HG02885 (cell line): ENCODE measurements around the gene PPP2R3A.

Experiments
- ATAC-seq: cut with Tn5 transposase; IDR thresholded peaks from one replicate; pipeline ENCODE4 v1.9.1; 2021; ENCODE audit warnings: mild to moderate bottlenecking; ENCODE audit not compliant: unreplicated experiment, poor library complexity

Gene PPP2R3A

DNA sequence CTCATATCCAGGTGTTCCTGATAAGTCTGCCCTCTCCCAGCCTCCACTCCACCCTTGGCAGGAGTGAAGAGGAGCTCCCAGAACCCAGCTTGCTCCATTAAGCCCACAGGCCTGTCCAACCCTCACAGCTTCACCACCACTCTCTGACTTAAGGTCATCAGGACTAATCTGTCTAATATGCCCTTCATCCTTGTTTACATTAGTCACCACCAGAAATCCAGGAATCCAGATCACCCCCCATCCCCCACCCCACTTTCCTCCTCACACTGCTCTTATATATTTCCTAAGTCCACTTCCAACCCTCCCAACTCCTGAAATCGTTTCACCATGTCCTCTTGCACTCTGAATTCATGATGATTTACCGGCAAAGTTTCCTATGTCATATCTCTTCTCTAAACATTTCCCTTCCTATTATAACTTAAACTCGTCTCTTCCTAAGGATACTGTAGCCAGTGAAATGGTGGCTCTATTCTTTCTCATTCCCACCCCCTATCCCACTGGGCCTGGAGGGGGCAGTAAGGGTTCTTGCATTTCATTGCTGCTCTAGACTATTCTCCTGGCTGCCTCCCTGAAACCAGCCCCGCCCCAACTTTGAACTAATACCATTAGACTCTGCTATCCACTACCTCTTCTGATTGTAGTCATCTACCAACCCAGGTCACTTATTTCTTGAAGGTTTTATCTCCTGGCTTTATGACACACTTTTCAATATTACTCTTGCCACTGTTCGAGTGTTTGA, 43.4 kb downstream of the PPP2R3A start:
- ATAC-seq: no peak

DNA sequence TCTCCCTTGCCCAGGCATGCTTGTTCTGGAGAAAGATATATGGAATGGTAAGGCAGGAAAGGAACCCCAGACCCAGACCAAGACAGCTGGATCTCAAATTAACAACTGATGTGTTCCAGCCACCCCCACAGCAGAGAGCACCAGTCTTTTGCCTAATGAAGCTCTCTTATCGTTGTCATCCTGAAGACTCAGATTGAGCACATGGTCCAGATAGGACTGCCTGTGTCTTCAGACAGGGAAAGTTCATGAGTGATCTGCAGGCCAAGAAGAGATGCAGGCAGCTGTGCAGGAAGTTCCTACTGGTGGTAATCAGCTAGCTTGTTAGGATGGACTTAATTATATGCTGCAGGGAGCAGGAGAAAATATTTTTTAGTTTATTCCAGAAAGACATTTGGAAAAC, 53.3 kb downstream of the PPP2R3A start:
- ATAC-seq: no peak

DNA sequence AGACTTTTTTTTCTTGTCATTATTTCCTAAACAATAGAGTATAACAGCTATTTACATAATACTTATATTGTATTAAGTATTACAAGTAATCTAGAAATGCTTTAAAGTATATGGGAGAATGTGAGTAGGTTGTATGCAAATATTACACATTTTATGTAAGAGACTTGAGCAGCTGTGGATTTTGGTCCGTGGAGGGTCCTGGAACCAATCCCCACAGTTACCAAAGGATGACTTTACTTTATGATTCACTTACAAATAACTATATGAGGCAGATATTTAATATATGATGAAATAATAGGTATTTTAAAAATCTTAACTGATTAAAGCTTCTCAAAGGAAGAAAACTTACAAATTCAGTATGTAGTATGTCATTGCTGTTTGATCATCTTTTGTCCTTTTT, 56.3 kb downstream of the PPP2R3A start:
- ATAC-seq: no peak

DNA sequence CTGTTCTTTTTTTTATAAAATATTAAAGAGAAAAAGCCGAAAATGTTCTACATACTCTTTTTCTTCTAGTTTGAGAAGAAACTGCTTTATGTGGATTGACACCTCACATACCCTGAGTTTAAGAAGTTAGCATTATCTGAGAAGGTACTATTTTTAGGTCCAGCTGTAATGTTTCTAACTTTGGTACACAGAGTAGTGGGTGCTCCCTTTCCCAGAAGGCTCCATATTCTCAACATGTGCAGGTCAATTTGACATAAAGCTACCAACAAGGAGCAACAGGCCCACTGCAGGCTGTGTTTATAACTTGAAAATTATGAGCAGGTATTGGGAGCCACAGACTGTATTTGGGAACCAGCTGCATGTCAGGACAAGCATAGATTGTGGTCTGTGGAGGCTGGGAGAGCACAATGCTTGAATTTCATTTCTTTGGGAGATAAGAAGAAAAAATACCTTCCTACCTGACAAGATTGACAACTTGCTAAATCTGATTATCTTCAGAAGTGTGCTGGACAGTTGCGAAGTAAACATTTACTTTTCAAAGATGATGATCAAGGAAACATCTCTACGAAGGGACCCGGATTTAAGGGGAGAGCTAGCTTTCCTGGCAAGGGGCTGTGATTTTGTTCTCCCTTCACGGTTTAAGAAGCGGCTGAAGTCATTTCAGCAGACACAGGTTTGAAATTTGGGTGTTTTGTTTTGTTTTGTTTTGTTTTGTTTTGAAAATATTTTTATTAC, 57.2 kb downstream of the PPP2R3A start:
- ATAC-seq: no peak

DNA sequence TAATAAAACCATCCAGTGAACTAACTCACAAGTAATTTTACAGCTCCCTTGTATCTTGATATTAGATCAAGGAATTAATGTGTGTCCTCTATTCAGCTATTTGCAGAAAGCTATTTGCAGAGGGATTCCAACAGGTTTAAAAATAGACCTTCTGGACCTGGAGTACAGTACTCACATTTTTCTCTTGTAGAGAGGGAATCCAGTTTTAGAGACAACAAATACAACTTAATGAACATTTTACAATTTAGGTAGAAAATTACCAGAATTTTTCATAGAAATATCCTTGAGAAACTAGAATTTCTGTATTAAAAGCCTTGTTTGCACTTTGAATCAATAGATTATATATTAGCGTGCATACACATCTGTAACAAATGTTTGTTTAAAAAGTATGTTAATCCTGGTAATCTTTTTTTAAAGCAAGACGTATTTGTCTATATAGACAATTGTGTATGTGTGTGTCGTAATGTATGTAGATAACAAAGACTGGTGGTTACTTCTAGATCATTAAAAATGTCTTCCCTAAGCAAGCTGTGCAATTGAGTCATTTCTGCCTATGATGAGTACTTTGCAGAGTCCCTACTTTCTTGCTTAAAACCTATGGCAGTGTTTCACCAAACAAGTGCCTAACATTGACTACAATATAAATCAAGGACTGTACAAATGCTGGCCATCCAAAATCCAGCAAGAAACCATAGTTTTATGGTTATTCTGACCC, 57.9 kb downstream of the PPP2R3A start:
- no peak for ATAC-seq

DNA sequence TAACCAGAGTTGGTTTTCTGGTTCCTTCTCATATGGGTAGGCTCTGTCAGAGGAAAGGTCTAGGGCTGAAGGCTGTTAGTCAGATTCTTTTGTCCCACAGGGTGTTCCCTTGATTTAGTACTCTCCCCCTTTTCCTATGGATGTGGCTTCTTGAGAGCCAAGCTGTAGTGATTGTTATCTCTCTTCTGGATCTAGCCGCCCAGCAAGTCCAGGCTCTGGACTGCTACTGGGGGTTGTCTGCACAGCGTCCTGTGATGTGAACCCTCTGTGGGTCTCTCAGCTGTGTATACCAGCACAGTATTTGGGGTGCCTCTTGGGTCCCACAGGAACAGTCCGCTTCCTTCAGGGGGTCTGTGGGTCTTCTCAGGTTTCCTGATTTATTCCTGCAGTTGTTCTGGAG, 70.8 kb downstream of the PPP2R3A start:
- ATAC-seq: no peak

DNA sequence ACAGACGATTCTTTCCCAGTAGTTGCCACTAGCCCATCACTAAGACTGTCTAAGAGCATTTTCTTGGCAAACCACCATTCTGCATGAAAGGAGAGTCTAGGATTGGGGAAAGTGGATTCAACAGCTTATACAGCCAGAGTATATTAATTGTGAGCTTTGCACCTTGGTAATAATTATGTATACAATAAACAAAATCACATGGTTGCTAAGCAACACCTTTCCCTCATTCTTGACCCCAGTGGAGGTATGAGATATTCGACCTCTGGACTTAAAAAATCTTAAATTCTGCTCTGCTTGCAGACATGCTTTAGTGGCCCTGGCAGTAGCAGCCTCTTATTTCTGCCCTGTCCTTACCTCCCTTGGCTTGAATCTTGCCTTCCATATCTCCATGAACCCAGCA, 73.1 kb downstream of the PPP2R3A start:
- ATAC-seq: no peak

DNA sequence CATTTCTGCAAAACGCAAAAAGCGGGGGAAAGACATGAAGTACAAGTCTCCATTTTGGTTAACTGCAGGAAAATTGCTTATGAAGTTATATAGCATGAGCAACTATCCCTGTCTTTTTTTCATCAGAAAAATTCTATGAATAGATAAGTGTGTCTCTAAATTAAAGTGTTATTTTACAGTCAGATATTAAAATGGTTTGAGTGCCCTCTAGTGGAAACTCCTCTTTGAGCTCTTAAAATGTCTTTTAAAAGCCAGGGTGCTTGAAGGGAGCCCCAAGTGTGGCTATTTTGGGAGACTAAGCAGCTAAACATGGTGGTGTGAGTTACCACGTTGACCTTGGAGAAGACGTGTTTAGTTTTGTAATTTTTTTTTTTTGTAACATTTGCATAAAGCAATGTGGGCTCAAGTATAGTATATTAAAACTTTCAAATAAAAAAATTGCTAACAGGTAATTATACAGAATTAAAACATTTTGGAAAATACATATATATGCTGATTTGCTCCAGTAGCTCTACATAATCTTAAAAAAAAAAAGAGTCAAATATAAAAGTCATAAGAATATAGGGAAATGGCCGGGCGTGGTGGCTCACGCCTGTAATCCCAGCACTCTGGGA, 77.2 kb downstream of the PPP2R3A start:
- ATAC-seq: no peak

DNA sequence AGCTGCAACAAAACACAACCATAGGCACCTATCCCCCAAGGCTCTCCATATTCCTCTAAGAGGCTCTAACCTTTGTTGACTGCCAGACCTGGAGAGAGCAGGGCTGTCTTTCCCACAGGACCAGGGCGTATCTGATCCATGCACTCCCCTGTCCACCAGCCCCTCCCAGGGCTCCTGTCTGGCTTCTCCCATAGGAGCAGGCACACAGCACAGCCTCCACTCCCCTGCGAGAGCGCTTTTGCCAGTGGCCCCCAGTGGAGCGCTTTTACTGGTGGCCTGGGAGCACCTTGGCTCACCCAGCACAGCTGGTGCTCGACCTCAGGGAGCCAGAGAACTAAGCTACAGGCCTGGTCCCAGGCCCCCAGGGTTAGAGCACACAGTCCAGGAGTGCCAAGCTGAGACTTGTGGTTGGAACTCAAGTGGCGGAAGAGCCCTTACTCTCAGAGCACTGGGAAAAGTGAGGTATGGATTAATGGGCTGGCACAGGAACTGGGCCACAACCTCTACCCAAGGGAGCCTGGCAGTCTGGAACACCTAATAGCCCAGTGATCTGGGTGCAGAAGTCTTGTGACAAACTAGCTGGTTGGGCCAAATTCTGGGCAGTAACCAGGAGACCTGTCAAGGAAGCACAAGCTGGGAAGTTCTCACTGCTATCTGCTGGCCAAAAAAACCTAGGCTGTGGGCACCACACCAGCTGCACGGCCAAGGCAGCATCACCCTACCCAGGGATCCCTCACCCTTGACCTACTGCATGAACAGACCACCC, 79.6 kb downstream of the PPP2R3A start:
- ATAC-seq: no peak

DNA sequence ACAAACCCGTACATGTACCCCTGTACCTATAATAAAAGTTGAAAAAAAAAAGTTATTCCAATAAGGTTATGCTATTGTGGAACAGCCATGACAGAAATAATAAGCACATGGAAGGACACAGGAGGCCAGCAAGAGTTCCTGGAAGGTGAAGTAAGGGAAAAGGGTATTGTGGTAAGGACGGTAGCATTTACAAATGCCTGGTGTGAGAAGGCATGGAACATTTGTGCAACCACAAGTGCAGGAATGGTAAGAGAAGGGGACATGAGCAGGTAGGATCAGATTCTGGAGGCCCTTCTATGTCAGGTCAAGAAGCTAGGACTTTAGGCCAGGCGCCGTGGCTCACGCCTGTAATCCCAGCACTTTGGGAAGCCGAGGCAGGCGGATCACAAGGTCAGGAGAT, 82.5 kb downstream of the PPP2R3A start:
- no peak for ATAC-seq

DNA sequence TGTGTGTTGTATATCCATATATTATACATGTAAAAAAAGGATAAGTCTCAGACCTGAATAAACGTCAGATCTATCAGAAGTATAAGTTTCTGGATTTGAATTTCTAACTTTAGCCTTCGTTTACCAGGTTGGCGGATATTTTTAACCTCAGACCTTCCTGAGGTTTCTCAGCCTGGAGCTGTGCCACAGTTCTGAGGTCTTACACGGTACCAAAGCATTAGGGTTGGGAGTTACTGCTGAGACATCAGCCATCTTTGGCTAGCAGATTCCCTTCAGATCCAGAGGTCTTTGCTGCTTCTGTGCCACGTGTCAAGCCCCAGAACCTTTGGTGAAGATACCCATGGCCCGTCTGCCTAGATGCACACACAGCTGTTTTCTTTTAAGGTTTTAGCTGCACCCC, 84.7 kb downstream of the PPP2R3A start:
- ATAC-seq: no peak

DNA sequence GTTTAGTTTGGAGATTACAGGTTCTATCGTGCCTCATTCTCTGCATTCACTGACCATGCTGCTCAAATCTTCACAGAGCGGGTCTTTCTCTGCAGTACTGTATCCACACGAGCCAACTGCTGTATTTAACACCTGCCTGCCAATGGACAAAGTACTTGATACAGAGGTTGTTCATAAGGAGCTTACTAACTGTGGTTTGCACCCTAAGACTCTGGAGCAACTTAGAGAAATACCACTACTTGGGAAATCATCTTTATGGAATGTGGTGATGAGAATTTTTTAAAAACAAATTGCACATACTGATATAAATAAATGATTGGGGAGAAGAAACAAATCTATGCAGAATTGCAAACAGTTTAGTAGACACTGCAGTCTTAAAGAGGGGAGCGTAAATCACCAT, 90.0 kb downstream of the PPP2R3A start:
- ATAC-seq: no peak

DNA sequence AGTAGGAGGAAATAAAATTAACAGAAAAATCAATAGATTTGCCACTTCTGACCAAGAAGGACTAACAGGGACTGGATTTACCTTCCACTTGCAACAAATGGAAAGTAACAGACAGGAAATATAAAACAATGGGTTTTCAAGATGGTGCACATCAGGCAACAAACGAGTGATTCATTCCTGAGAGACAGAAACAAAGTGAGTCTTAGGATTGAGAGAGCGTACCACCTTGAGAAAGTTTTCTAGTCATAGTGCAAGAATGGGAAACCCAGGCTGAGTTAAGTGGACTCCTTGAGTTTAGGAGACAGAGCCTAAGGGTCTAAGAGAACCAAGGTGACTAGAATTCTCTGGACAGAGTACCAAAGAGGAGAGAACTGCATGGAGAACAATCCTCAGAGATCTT, 101.7 kb downstream of the PPP2R3A start:
- ATAC-seq: no peak

DNA sequence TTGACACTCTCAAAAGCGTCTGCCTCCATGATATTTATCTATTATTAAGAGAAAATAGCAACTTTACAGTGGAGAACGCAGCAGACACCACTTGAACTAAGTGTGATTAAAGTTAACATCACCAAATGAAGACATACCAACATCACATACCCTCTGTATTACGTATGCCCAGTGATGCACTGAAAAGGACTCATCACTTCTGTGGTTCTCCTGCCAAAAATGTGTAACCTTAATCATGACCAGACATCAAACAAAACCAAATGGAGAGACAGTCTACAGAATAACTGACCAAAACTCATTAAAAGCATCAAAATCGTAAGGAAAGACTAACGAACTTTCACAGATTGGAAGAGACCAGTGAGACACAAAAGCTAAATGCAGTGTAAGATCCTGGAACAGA, 103.2 kb downstream of the PPP2R3A start:
- no peak for ATAC-seq

DNA sequence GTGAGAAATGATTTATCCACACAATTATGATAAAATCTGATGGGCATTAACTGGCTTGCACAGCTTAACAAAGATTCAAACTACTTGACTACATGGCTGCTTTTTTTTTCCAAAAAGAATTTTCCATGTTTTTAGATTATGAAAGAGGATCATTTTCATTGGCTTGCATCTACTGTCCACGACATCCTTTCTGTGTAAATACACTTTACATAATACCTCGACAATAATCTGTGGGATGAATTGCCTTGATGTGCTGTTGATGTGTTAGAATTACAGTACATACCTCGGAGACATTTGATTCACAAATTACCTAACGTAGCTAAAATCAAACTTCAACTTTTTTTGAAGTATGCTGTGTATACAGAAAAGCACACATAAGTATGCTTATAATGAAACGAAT, 104.4 kb downstream of the PPP2R3A start:
- ATAC-seq: no peak

DNA sequence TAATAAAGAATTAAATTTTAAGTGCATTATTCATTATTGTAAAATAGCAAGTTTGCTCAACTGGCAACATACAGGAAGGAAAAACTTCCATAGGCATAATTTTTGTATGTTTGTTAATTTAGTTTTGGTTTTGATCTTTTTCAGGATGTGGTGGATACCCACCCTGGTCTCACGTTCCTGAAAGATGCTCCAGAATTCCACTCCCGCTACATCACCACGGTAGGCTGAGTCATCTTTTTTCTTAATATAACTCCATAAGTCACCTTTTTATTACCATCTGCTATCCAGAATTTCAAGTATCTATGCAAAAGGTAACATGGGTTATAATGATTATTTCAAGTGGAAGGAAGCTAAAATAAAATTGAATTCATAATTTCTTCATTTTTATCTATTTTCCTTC, 104.8 kb downstream of the PPP2R3A start:
- no peak for ATAC-seq

DNA sequence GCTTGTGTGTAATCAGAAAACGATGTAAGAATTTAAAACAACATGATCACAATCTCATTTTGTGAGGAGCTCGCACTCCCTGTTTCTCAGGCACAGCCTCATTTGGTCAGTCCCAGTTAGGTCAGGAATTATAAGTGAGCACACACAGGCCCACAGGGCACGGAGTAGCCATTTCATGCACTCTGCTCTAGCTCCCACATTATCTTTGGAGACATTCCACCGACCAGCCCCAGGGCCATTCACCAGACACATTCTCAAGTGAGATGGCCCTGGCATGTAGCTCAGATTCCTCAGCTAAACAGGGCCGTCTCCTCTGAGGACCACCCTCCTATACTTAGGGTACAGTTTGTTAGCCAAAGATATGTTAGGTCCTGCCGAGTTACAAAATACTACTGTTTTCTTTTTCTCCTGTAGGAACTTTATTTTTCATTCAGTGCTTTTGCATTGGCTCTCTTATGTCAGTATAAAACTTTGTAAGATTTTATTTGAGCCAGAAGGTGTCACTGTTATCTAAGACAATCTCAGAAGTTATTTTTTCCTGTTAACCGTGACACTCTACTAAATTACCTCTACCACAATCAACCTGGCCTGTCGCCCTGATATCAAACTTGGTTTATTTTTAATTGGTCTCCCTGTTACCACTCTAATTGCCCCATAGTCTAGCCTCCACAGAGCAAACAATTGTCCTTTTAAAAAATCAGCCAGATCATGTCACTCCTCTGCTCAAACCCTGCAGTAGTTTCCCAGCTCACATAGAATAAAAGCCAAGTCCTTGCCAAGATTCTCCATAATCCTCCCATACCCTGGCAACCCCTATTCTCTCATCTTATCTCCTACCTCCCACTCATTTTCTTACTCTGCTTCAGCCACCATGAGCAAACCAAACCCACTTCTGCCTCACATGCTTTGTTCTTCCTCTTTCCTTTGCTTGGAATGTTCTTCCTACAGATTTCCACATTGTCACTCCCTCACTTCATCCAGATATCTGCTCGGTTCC, 105.7 kb downstream of the PPP2R3A start:
- no peak for ATAC-seq

DNA sequence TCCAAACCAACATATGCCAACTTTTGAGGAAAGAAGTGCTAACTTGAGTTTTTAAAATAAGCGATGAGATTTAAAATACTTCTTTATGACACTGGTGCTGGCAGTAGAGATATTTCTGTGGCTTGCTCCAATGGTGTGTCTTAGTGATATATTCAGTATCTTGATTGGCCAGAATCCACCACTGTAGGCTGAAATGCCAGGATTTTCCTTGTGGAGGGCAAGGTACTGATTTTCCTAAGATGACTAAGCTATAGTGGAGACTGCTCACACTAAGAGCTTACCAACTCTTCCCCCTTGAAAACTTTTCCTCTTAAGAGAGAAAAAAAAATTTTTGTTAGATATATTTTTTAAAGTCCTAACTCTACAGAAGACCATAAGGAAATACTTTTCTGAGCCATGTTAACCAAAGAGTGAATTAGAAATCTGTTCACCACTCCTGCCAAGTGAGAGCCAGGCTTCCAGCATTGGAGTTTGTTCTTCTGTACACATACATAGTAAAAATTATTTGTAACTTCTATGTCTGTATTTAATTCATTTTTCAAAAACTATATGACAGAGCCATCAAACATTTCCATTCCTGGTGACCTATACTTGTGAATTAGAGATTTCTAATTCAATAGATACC, 109.1 kb downstream of the PPP2R3A start:
- no peak for ATAC-seq
